Left forelimb (tissue), 1 donor: ENCODE data around the gene FNDC3B.
"Not testable (repeated sequence)": the region's sequence is repeated elsewhere in the genome, so short reads cannot be mapped to it uniquely, and the experiment has no call there.

Source experiments
- DNase-seq: peaks from one replicate; pipeline ENCODE4 v3.0.0-alpha.2; 2018; ENCODE audit warnings: low spot score

The FNDC3B gene

GRCh38 chr3:172031996-172032395 lies 7.4 kb upstream of the FNDC3B start:
- no peak for DNase-seq

GRCh38 chr3:172033396-172033795 lies 6.0 kb upstream of the FNDC3B start:
- DNase-seq = no peak

- DNase-seq = no peak
Observed at GRCh38 chr3:172034786-172035685, 4.3 kb upstream of the FNDC3B start.

GRCh38 chr3:172036541-172037215 lies 2.7 kb upstream of the FNDC3B start:
- DNase-seq = no peak

- DNase-seq = no peak
Observed at GRCh38 chr3:172038798-172039435, 461 bp upstream of the FNDC3B start.

- DNase-seq = peak; percentile 93
Observed at GRCh38 chr3:172040078-172040980, 951 bp downstream of the FNDC3B start.

- no peak for DNase-seq
Observed at GRCh38 chr3:172040981-172041963, 1.9 kb downstream of the FNDC3B start.

GRCh38 chr3:172042136-172042662 lies 2.8 kb downstream of the FNDC3B start:
- no peak for DNase-seq

GRCh38 chr3:172042663-172043179 lies 3.3 kb downstream of the FNDC3B start:
- not testable (repeated sequence) for DNase-seq

- DNase-seq = no peak
Observed at GRCh38 chr3:172043233-172043632, 3.9 kb downstream of the FNDC3B start.

GRCh38 chr3:172043766-172044165 lies 4.4 kb downstream of the FNDC3B start:
- no peak for DNase-seq

GRCh38 chr3:172044833-172045585 lies 5.6 kb downstream of the FNDC3B start:
- DNase-seq = no peak

- DNase-seq = no peak
Observed at GRCh38 chr3:172046268-172046915, 7.0 kb downstream of the FNDC3B start.

GRCh38 chr3:172047567-172048115 lies 8.3 kb downstream of the FNDC3B start:
- no peak for DNase-seq

- DNase-seq = no peak
Observed at GRCh38 chr3:172048599-172048998, 9.2 kb downstream of the FNDC3B start.

GRCh38 chr3:172051310-172051956 lies 12.1 kb downstream of the FNDC3B start:
- no peak for DNase-seq

GRCh38 chr3:172051957-172052354 lies 12.6 kb downstream of the FNDC3B start:
- DNase-seq = no peak

- DNase-seq = no peak
Observed at GRCh38 chr3:172052405-172052804, 13.0 kb downstream of the FNDC3B start.
